Measurements from ENCODE around the gene RELB.

DNA sequence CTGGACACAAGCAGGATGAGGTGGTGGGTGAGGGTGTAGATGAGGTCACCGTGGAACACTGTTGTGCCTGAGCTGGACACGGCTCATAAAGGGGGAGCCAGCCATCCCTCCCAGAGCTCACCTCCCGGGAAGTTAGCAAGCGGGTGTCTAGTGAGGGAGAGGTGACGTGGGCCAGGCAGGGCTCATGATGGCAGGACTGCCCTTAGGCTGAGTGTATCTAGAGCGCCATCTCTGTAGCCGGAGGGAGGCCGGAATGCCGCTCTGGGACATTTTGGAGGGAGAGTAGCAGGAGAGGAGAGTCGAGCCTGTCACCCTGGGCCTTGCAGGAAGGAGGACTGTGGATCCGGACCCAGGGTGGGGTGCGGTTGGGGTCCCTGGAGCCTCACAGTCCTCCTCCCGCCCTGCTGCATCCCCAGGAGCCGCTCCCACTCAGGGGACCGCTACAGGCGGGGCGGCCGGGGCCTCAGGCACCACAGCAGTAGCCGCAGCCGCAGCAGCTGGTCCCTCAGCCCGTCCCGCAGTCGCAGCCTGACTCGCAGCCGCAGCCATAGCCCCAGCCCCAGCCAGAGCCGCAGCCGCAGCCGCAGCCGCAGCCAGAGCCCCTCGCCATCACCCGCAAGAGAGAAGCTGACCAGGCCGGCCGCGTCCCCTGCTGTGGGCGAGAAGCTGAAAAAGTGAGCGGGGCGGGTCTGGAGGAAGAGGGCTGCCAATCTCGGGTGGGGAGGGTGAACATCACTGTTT is 65.8 kb downstream of the RELB start:
- no peak for TF ChIP-seq BACH2 (CRISPR knock-in tag; IDR thresholded peaks at IDR 0.05; ENCODE audit: borderline replicate concordance)
- no peak for TF ChIP-seq RARB (CRISPR knock-in tag; IDR thresholded peaks at IDR 0.05)
- TF ChIP-seq PATZ1 (CRISPR knock-in tag; IDR thresholded peaks at IDR 0.05; ENCODE audit: borderline replicate concordance) = no peak
- TF ChIP-seq, protein P1, sequence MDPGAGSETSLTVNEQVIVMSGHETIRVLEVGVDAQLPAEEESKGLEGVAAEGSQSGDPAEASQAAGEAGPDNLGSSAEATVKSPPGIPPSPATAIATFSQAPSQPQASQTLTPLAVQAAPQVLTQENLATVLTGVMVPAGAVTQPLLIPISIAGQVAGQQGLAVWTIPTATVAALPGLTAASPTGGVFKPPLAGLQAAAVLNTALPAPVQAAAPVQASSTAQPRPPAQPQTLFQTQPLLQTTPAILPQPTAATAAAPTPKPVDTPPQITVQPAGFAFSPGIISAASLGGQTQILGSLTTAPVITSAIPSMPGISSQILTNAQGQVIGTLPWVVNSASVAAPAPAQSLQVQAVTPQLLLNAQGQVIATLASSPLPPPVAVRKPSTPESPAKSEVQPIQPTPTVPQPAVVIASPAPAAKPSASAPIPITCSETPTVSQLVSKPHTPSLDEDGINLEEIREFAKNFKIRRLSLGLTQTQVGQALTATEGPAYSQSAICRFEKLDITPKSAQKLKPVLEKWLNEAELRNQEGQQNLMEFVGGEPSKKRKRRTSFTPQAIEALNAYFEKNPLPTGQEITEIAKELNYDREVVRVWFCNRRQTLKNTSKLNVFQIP (CRISPR knock-in tag; IDR thresholded peaks at IDR 0.05; ENCODE audit: borderline replicate concordance, low read depth) = no peak
- TF ChIP-seq TCF4 (CRISPR knock-in tag; IDR thresholded peaks at IDR 0.05; ENCODE audit: borderline replicate concordance) = no peak
- TF ChIP-seq ISL1 (CRISPR knock-in tag; IDR thresholded peaks at IDR 0.05) = no peak
- no peak for TF ChIP-seq TOX (CRISPR knock-in tag; IDR thresholded peaks at IDR 0.05; ENCODE audit: borderline replicate concordance)
- no peak for TF ChIP-seq ESRRG (CRISPR knock-in tag; IDR thresholded peaks at IDR 0.05)
- TF ChIP-seq CSDC2 (CRISPR knock-in tag; IDR thresholded peaks at IDR 0.05) = no peak

Data from SK-N-SH treated with all-trans-retinoic acid at 6 μM for 48 hours (cell line).